Astrocyte of the spinal cord (primary cell): ENCODE data around the gene MSLN.
"Not testable (repeated sequence)": the region's sequence is repeated elsewhere in the genome, so short reads cannot be mapped to it uniquely, and the experiment has no call there.

Source experiments
- DNase-seq: peaks from one replicate; pipeline ENCODE4 v3.0.0; 2011; ENCODE audit warnings: low read depth, low spot score
- H3K4me3 ChIP-seq: 2 replicates; pipeline ENCODE4 v1.5.1; 2011; ENCODE audit warnings: low read depth, mild to moderate bottlenecking, low read length, moderate library complexity
- CTCF ChIP-seq: IDR thresholded peaks from 2 replicates; pipeline ENCODE4 v1.5.1; 2012; ENCODE audit warnings: low read depth, mild to moderate bottlenecking, low read length, inconsistent platforms
- in situ Hi-C: cut with HindIII; loops from 2 replicates; pipeline ENCODE4 v1.10.0; 2017; ENCODE audit warnings: low sequenced_read_pairs

The MSLN gene

GRCh38 chr16:760545-761343 lies at the start of gene MSLN:
Gene MSLN, plus strand, starts transcription at chr16:760734. Its CDS starts 1,947 bp downstream, at chr16:762681.
- in situ Hi-C loops = no loop called here
- DNase-seq = no peak
- no peak within 1 kb of the TSS for H3K4me3 ChIP-seq
- no peak for TF ChIP-seq CTCF

DNA sequence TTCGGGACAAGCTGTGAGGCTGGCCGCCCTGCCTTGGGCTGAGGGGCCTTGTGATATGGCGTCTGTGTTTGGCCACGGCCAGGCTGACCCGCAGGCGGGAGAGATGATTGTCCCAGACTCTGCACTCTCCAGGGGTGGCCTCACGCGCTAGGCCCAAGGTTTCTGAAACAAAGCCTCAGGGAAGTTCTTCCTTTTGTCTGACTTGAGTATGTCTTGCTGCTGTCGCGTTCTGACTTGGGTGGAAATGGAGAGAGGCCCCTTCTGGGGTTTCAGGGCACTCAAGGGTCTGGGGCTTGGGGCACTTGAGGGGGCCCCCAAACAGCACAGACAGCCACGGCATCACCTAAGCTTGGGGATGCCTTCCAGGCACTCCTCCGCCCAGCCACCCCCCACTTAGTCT lies 49.5 kb upstream of the MSLN start:
- in situ Hi-C loops = no loop called here
- no peak for TF ChIP-seq CTCF
- DNase-seq = no peak
- H3K4me3 ChIP-seq = no peak overlapping the region

DNA sequence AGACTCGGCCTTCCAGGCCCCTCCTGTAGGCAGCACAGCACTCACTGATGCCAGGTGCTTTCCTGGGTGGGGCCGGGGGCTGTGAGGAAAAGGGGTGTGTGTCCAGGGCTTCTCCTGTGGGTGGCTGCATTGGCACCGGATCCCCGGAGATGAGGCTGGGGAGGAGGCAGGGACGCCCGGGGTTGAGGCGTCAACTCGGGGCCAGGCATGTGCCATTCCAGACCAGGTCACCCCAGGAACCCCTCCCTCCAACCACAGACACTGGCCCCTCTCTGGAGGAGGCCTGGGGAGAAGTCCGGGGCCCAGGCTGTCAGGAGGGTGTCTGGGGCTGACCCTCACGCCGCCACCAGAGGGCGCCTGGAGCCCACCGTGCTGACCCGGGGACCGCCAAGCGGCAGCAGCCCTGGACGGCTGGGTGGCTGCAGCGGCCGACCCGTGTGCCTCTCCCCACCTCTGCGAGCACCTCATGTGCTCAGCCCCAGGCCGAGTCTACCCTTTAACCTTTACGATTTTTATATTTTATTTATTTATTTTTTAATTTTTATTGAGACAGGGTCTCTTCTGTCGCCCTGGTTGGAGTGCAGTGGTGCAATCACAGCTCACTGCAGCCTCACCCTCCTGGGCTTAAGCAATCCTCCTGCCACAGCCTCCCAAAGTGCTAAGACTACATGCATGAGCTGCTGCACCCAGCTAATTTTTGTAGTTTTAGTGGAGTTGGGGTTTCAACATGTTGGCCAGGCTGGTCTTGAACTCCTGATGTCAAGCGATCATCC lies 48.8 kb upstream of the MSLN start:
- no peak overlapping the region for H3K4me3 ChIP-seq
- peak; percentile 85 for TF ChIP-seq CTCF
- peak; percentile 50 for DNase-seq
- in situ Hi-C loops = no loop called here

DNA sequence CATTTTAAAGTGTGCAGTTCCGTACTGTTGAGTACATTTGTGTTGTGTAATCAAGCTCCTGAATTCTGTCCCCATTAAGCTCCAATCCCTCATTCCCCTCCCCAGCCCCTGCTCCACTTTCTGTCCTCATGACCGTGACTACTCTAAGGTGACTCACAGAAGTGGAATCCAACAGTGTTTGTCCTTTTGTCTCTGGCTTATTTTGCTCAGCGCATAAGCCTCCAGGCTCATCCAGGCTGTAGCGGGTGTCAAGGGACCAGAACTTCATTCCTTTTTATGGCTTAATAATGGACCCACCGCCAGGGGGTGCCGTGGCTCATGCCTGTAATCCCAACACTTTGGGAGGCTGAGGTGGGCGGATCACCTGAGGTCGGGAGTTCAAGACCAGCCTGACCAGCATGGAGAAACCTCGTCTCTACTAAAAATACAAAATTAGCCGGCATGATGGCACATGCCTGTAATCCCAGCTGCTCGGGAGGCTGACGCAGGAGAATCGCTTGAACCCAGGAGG lies 47.7 kb upstream of the MSLN start:
- peak; percentile 87 for DNase-seq
- in situ Hi-C loops, H3K4me3 ChIP-seq: not testable (repeated sequence)
- TF ChIP-seq CTCF = peak; percentile 40

DNA sequence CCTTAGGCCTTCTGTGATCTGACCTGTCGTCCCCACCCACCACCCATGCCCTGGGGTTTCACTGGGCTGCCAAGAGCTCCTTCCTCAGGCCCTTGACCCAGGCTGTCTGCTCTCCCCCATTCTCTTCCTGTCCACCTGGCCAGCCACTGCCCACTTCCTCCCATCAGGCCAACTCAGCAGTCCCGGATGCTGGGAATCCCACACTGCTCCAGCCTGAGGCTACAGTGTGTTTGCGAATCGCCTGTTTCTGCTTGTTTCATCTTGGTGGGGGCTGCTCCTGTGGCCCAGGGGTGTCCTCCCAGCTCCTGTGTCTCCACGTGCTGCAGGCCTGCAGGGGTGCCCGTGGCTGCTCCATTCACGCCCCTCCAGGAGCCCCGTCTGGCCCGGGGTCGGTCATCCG lies 46.5 kb upstream of the MSLN start:
- TF ChIP-seq CTCF = no peak
- in situ Hi-C loops = no loop called here
- DNase-seq = no peak
- no peak overlapping the region for H3K4me3 ChIP-seq

GRCh38 chr16:714558-715476 lies 45.7 kb upstream of the MSLN start, which contains the start of gene METRN:
Gene METRN, plus strand, starts transcription at chr16:715118. Its CDS starts 172 bp downstream, at chr16:715290.
- in situ Hi-C loops = no loop called here
- peak within 1 kb of the TSS; percentile 47 for H3K4me3 ChIP-seq
- peak; percentile 86 for DNase-seq
- TF ChIP-seq CTCF = no peak
